GM12891 (cell line): Measurements from ENCODE around the gene PEX6.
"Not testable (repeated sequence)": the region's sequence is repeated elsewhere in the genome, so short reads cannot be mapped to it uniquely, and the experiment has no call there.

Experiments
- PAX5 ChIP-seq: IDR thresholded peaks from 2 replicates; pipeline ENCODE4 v1.6.1; 2011; ENCODE audit warnings: low read length, moderate library complexity, mild to moderate bottlenecking; ENCODE audit not compliant: insufficient read depth, severe bottlenecking
- POLR2A ChIP-seq: IDR thresholded peaks from 2 replicates; pipeline ENCODE4 v1.6.1; 2011; ENCODE audit warnings: low read depth, low read length, control low read depth
- POLR2AphosphoS5 ChIP-seq: IDR thresholded peaks from 2 replicates; pipeline ENCODE4 v1.6.1; 2011; ENCODE audit warnings: low read depth, low read length, control low read depth
- SPI1 ChIP-seq: IDR thresholded peaks from 2 replicates; pipeline ENCODE4 v1.6.1; 2011; ENCODE audit warnings: low read depth, low read length, control low read depth
- TAF1 ChIP-seq: IDR thresholded peaks from 2 replicates; pipeline ENCODE4 v1.6.1; 2011; ENCODE audit warnings: low read depth, low read length, control low read depth

DNA sequence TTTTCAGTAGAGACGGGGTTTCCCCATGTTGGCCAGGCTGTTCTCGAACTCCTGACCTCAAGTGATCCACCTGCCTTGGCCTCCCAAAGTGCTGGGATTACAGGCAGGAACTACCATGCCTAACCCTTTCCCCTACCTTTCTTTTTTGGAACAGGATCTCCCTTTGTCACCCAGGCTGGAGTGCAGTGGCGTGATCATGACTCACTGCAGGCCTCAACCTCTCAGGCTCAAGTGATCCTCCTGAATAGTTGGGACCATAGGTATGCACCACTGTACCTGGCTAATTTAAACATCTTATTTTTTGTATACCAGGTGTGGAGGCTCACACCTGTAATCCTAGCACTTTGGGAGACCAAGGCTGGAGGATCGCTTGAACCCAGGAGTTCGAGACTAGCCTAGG, 37.6 kb downstream of the PEX6 start:
- not testable (repeated sequence) for TF ChIP-seq POLR2AphosphoS5, POLR2A, TAF1, PAX5, SPI1
